Right lobe of liver (tissue), 4 donors: ENCODE results near the gene IGSF21.
A peak's percentile ranks its signal among the peaks of the same experiment; 100 is the strongest.

Experiments
- POLR2A ChIP-seq: fragments of 450-650 bp; IDR thresholded peaks from one replicate; pipeline ENCODE4 v1.6.1; 2017; ENCODE audit warnings: antibody characterized with exemption, mild to moderate bottlenecking
- TF ChIP-seq, protein P1 (sequence below), 4 donors: fragments of 200-600 bp in 3 of 4; fragments of 450-650 bp in 1 of 4; IDR thresholded peaks; one replicate each; pipeline versions ENCODE4 v1.5.1 to v1.8.0; 2016 to 2022; ENCODE audit warnings: antibody characterized with exemption in 4 of 4, mild to moderate bottlenecking in 2 of 4
- donor health status: DM: no; HTN: no; CAD: no.
- donor health status: DM: no; HTN: no; CAD: no.
- donor health status: DM: no; HTN: yes; CAD: no.

DNA sequence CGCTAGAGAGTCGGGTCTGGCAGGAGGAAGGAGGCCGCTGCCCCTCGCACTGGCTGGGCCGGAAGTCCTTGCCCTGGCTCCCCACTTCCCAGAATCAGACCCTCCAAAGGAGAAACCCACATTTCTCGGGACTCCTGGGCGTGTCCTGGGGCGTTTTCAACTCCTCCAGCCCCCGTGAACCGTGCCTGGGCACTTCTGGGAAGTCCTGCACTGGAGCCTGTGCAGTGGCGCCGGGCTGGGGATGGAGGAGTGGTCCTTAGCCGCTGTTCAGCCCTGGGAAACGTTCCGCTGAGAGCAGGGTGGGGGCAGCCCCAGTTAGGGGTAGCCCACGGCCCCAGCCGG is 3.0 kb downstream of the IGSF21 start:
- TF ChIP-seq, protein P1, sequence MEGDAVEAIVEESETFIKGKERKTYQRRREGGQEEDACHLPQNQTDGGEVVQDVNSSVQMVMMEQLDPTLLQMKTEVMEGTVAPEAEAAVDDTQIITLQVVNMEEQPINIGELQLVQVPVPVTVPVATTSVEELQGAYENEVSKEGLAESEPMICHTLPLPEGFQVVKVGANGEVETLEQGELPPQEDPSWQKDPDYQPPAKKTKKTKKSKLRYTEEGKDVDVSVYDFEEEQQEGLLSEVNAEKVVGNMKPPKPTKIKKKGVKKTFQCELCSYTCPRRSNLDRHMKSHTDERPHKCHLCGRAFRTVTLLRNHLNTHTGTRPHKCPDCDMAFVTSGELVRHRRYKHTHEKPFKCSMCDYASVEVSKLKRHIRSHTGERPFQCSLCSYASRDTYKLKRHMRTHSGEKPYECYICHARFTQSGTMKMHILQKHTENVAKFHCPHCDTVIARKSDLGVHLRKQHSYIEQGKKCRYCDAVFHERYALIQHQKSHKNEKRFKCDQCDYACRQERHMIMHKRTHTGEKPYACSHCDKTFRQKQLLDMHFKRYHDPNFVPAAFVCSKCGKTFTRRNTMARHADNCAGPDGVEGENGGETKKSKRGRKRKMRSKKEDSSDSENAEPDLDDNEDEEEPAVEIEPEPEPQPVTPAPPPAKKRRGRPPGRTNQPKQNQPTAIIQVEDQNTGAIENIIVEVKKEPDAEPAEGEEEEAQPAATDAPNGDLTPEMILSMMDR (IDR thresholded peaks at IDR 0.05): peak in 1 of 4 donors; percentile 1
- no peak for TF ChIP-seq POLR2A
